NCI-H146 (cell line): ENCODE data around the gene ADCYAP1.
A peak's percentile ranks its signal among the peaks of the same experiment; 100 is the strongest.
"Not testable (repeated sequence)": the region's sequence is repeated elsewhere in the genome, so short reads cannot be mapped to it uniquely, and the experiment has no call there.

ENCODE experiments used
- DNase-seq: peaks from one replicate; lab custom pipeline; 2025; lab: John Stamatoyannopoulos, UW

ADCYAP1 gene

DNA sequence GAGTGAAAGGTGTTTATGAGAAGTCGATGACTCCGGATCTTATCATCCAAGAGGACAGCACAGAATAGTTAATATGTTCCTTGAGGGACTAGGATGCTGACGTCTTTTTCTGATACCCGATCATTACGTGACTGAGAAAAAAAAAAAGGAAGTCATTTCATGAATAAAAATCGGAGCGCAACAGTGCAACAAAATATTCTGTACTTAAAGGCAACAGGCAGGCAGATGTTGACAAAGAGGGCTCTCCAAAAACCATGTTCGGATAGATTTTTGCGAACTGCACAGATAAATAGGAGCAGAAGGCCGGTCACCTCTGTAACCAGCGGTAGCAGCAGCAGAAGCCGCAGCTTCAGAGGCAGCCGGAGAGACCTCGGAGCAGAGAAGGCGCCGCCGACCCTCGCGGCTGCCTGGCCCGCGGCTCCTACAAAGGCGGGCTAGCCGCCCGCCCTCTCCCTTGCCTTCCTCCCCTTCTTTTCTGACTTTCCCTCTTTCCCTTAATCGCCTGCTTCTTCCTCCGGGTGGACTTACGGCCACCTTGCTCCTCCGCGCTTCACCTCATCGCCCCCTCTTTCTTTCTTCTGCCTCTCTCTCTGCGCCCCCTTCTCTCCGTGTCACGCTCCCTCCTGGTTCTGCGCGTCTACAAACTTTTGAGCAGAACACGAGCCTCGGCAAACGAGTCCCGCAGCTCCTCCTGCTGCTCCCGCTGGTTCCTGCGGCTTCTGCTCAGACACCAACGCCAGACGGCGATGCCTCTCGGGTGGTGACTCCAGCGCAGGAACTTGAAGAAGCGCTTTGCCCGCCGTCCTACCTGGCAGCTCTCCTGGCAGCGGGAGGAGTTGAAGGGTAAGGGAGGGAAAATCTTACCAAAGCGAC lies at the start of gene ADCYAP1:
Gene ADCYAP1 (plus strand): TSS at position 654 of the 873 bp plus-strand sequence. CDS start 516 bp downstream, outside the sequence.
- DNase-seq = peak; percentile 37

- DNase-seq = no peak
Measured at GRCh38 chr18:857986-858385, 46.7 kb upstream of the ADCYAP1 start.

- peak; percentile 89 for DNase-seq
Measured at GRCh38 chr18:864872-865273, 39.8 kb upstream of the ADCYAP1 start.

DNA sequence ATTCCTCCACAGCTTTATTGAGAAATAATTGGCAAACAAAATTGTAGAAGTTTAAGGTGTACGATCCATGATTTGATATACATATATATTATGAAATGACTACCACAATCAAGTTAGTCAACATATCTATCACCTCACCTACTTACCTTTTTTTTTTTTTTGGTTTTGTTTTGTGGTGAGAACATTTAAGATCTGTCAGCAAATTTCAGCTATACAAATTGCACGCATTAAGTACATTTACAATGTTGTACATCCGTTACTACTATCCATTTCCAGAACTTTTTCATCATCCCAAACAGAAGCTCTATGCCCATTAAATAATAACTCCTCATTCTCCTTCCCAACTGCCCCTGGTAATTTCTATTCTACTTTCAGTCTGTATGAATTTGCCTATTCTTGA lies 37.4 kb upstream of the ADCYAP1 start:
- DNase-seq = no peak

DNA sequence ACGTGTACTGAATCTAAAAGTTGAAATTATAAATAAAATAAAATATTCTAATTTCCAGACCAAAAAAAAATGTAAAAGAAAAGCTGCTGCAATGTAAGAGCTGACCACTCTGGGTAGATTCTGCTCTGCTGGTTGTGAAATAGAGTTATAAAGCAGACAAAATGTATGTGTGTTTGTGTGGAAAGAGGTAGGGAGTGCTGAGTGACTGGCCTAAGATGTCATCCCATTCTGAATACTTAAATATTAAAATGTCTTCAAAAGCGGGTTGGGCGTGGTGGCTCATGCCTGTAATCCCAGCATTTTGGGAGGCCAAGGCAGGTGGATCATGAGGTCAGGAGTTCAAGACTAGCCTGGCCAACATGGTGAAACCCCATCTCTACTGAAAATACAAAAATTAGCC lies 31.2 kb upstream of the ADCYAP1 start:
- DNase-seq = not testable (repeated sequence)

DNA sequence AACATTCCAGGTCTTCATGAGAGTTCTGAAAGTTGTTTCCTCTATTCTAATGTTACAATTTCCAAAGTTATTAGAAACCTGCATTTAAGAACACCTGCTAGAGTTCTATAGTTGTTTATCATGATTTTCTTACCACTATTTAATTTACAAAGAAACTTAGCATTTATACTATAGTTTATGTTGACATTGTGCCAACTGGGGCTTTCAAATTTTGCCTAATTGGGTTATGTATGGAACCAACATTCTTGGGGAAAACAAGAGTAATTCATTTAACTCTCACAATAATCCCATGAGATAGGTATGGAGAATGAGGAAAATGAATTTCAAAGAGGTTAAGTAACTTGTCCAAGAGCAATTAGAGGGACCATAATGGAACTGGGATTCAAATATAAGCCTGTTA lies 28.8 kb upstream of the ADCYAP1 start:
- no peak for DNase-seq

DNA sequence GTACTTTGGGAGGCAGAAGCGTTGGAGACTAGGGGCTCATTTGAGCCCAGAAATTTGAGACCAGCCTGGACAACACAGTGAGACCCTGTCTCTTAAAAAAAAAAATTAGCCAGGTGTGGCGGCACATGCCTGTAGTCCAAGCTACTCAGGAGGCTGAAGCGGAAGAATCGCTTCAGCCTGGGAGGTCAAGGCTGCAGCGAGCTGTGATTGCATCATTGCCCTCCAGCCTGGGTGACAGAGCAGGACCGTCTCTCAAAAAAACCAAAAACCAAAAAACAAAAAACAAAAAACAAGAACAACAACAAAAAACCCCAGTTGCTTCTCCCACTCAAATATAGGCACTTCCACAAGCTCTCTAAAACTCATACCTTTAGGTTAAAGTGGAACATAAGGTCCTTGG lies 27.4 kb upstream of the ADCYAP1 start:
- no peak for DNase-seq

DNA sequence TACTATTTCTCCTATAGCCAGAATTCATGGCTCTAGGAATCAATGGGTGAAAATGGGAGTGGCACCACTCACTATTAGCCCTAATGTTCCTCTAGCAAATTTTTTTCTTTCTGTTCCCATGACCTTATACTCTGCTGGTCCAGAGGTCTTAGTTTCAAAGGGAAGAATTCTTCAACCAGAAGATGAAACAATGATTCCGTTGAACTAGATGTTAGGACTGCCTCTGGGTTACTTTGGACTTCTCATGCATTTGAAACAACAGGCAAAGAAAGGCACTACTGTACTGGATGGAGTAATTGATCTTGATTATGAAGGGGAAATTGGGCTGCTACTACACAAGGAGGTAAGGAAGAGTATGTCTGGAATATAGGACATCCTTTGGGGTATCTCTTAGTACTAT lies 18.6 kb upstream of the ADCYAP1 start:
- DNase-seq = no peak

- DNase-seq = no peak
Measured at GRCh38 chr18:887716-888115, 17.0 kb upstream of the ADCYAP1 start.

- no peak for DNase-seq
Measured at GRCh38 chr18:892316-892715, 12.4 kb upstream of the ADCYAP1 start.

- no peak for DNase-seq
Measured at GRCh38 chr18:896315-896714, 8.4 kb upstream of the ADCYAP1 start.

DNA sequence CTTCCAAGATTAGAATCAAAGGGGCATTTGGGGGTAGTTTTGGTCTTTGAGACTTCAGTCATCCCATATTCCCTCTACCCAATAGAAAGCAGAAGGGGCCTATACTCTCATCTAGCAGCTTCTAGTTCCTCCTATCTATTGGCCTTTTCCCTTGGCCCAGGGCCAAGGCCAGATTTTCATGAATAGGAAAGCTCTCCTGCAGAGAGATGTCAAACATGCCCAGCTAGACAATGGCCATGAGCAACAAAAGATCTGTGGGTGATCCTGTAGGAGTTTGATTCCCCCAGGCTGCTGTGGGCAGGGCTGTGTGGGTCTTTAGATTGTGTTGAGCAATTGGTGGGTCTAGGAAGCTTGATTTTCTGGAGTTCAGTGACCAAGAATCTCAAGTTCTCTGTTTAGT lies 2.9 kb upstream of the ADCYAP1 start:
- DNase-seq = peak; percentile 96

DNA sequence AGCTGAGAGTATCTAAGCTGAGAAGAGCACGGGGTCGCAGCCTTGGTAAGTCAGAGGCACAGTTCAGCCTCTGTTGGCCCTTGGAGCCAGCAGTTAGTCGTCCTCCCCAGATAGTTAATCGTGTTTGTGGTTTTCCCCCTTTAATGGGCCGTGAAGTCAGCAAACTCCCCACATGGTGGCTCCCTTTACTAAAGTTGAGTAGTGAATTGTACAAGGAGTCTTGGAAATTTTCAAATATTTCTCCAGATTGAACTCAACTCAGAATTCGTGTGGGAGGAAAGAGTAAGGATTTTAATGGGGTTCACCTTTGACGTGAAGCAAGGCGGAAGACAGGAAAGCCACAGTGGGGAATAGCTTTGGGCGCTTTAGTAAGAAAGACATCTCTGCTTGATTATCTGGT lies 2.4 kb upstream of the ADCYAP1 start:
- DNase-seq = peak; percentile 69

GRCh38 chr18:903701-904100 lies 970 bp upstream of the ADCYAP1 start:
- DNase-seq = no peak

DNA sequence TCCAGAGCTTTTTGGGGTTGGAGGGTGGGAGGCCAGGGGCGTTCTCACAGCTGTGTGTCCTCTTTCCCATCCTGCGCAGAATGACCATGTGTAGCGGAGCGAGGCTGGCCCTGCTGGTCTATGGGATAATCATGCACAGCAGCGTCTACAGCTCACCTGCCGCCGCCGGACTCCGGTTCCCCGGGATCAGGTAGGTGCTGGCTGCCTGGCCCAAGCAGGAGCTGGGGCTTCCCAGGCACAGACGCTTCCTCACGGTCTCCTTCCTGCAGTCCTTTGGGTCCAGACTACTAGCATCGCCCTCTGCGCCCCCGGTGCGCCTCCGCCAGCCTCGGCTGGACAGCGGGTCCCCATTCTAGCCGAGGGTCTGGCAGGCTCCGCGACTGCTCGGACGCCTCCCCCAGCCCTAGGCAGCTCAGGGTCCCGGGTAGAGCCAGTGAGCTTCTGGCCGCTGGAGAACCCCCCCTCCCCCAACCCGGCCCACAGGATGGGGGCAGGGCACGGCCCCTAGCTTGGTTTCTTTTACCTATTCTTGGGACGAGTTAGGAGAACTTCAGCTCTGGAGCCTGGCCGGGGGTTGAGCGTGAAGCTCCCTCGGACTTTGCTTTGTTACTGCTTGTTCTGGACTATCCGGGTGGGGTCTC lies 756 bp downstream of the ADCYAP1 start:
- DNase-seq = peak; percentile 45

GRCh38 chr18:905948-906415 lies 1.3 kb downstream of the ADCYAP1 start:
- peak; percentile 83 for DNase-seq

- peak; percentile 93 for DNase-seq
Measured at GRCh38 chr18:906416-907114, 1.9 kb downstream of the ADCYAP1 start.

DNA sequence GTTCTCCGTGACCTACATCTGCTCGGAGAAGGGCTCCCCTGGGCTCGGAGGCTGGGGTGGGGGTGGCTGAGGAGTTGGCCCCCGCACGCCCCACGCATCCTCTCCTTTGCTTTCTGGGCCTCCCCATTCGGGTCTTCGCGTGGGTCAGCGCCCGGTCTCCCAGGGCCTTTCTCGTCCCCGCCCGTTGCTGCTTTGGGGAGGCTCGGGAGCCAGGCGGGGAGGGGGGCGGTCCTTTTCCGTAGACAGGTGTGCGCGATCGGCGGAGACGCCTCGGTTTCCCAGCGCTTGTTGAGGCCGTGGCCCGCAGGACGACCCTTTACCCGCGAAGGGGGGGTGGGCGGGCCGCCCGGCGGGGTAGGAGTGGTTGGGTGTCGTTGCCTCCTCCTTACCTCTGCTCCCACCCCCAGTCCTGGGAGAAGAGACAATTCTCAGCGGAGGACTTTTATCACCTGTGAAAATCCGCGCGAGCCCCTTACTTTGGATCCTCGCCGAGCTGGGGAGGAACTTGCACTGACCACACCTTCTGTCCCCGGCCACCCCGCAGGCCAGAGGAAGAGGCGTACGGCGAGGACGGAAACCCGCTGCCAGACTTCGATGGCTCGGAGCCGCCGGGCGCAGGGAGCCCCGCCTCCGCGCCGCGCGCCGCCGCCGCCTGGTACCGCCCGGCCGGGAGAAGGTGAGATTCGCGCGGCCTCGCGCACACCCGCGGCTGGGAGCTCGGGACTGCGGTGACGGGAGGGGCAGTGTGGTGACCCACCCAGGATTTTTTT lies 2.6 kb downstream of the ADCYAP1 start:
- peak; percentile 94 for DNase-seq

DNA sequence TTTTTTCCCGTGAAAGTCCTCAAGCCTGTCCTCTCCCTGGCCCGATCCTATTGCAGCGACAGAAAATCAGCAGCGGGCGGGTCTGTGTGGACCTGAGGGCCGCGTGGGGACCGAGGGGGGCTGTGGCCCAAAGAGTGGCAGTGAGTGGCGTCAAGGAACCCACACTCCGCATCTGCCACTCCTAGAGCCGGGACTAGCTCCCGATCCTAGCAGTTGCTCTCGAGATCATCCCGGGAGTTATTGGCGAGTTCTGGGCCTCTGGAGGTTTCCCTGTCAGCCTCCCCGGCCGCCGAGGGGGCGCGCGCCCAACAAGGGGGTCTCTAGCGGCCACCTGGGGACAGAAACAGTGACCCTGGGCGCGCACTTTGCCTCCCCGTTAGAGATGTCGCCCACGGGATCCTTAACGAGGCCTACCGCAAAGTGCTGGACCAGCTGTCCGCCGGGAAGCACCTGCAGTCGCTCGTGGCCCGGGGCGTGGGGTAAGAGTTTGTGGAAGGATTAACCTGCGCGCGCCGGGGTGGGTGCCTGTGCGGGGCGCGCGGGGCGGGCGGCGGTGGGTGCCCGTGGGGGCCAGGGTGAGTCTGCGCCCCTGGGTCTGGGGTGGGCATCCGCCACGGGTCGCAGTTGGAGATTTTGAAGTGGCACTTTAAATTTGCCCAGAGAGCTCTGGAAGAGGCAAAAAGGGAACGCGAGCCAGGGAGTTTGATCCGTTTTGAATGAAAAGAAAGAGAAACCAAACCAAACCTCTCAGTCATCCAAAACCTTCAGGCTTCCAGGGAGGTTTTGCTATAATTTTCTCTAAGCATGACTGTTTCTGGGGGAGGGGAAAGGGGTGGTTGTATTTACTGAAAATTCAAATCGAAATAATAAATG lies 3.5 kb downstream of the ADCYAP1 start:
- DNase-seq = peak; percentile 65

- DNase-seq = peak; percentile 56
Measured at GRCh38 chr18:908758-909724, 4.4 kb downstream of the ADCYAP1 start.
